Panc1 (cell line): Measurements from ENCODE around the gene HPF1. TPM values are rescaled to one million over a fixed set of nuclear protein-coding genes. Genes with fewer than 3 reads are reported as not detected.

Experiments
- ATAC-seq: fragments of 200-7000 bp; cut with Tn5 transposase; 2 replicates; pipeline ENCODE4 v1.9.1; 2020; ENCODE audit warnings: mild to moderate bottlenecking, moderate library complexity
- BruUV-seq: library from RNA; stranded (reverse); fragments of 400-500 nt; replicated peaks from 2 replicates; lab custom pipeline; 2021; lab: Mats Ljungman, UMichigan
- CTCF ChIA-PET: fragments of 300-600 bp; sonication (Branson Sonifier 250); formaldehyde crosslinking; loops from one replicate; lab custom pipeline; 2022; ENCODE audit warnings: antibody characterized with exemption; lab: Charles Lee
- POLR2A ChIA-PET: fragments of 300-600 bp; sonication (Branson Sonifier 250); formaldehyde crosslinking; loops from one replicate; lab custom pipeline; 2022; ENCODE audit warnings: antibody characterized with exemption; lab: Charles Lee
- DNase-seq: peaks from one replicate; pipeline ENCODE4 v3.0.0-alpha.2; 2010; ENCODE audit warnings: low read depth, low spot score
- H3K27ac ChIP-seq: 2 replicates; pipeline ENCODE4 v1.5.1; 2011; ENCODE audit warnings: mild to moderate bottlenecking, low read length, inconsistent platforms
- H3K27me3 ChIP-seq: fragments of 200-500 bp; sonication (Bioruptor generic); 2 replicates; pipeline ENCODE4 v1.6.0; 2014; ENCODE audit warnings: low read length, inconsistent platforms; ENCODE audit not compliant: control insufficient read depth, insufficient read depth
- H3K36me3 ChIP-seq: fragments of 200-500 bp; sonication (Bioruptor generic); 2 replicates; pipeline ENCODE4 v1.5.1; 2014; ENCODE audit warnings: inconsistent platforms, mild to moderate bottlenecking, low read length, moderate library complexity; ENCODE audit not compliant: control insufficient read depth, insufficient read depth
- H3K4me1 ChIP-seq: 2 replicates; pipeline ENCODE4 v1.5.1; 2011; ENCODE audit warnings: inconsistent platforms, mild to moderate bottlenecking, low read length, moderate library complexity; ENCODE audit not compliant: control insufficient read depth, insufficient read depth
- H3K4me3 ChIP-seq, 2 experiments: 2 replicates each; pipeline ENCODE4 v1.5.1; 2011 to 2012; ENCODE audit warnings: low read depth in 2 of 2, low read length in 2 of 2, mild to moderate bottlenecking in 2 of 2, inconsistent platforms in 1 of 2, moderate library complexity in 1 of 2
- H3K9me3 ChIP-seq: fragments of 200-500 bp; sonication (Bioruptor generic); 2 replicates; pipeline ENCODE4 v1.5.1; 2014; ENCODE audit warnings: low read depth, mild to moderate bottlenecking, inconsistent platforms, low read length, moderate library complexity; ENCODE audit not compliant: control insufficient read depth, insufficient read depth
- CTCF ChIP-seq: fragments of 450-650 bp; IDR thresholded peaks from 2 replicates; pipeline ENCODE4 v1.5.1; 2017; ENCODE audit warnings: mild to moderate bottlenecking
- POLR2AphosphoS5 ChIP-seq: IDR thresholded peaks from 2 replicates; pipeline ENCODE4 v1.6.1; 2012; ENCODE audit warnings: mild to moderate bottlenecking, low read depth, low read length, moderate library complexity
- SIN3A ChIP-seq: IDR thresholded peaks from 2 replicates; pipeline ENCODE4 v1.6.1; 2012; ENCODE audit warnings: low read depth, mild to moderate bottlenecking, low read length, moderate library complexity, borderline replicate concordance; ENCODE audit not compliant: insufficient read depth
- TCF7L2 ChIP-seq: IDR thresholded peaks from 2 replicates; pipeline ENCODE4 v1.6.1; 2011; ENCODE audit warnings: mild to moderate bottlenecking, low read depth, low read length, inconsistent platforms
- in situ Hi-C: cut with HindIII; loops from 2 replicates; pipeline ENCODE4 v1.10.0; 2016; ENCODE audit warnings: low sequenced_read_pairs, low pct_unique_long_range_greater_than_20kb
- intact Hi-C: fragments of 100-400 bp; cut with micrococcal nuclease; formaldehyde crosslinking; loops from one replicate; pipeline ENCODE4 v1.10.0; 2022; ENCODE audit not compliant: unreplicated experiment
- total RNA-seq: library from RNA; stranded (reverse); gene quantifications from one replicate; pipeline ENCODE4 v1.2.1, GENCODE V29; 2021; ENCODE audit not compliant: unreplicated experiment
- TF ChIP-seq, protein P1 (sequence below), 2 experiments: IDR thresholded peaks; 2 replicates each; pipeline ENCODE4 v1.6.1; 2011 to 2012; ENCODE audit warnings: low read depth in 2 of 2, control low read depth in 1 of 2, low read length in 1 of 2, mild to moderate bottlenecking in 1 of 2, moderate library complexity in 1 of 2; ENCODE audit not compliant: insufficient read depth in 1 of 2

Gene HPF1
- total RNA-seq, 1 experiment from 2014 or later = 21.4 TPM

DNA sequence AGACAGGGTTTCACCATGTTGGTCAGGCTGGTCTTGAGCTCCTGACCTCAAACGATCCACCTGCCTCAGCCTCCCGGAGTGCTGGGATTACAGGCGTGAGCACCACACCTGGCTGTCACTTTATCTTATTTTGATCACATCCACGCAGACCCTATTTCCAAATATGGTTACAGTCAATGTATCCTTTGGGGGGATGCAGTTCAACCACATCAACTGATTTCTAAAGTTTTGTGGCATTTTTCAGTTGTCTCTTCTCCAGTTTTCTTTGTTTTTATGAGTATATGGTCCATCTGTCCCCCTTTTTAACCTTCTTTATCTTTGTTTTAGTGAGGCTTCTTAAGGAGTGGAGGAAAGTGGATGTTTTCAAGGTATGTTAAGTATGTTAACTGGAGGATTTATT lies 4.1 kb upstream of the HPF1 start:
- ChIA-PET CTCF (no interaction called here), POLR2A (no interaction called here)
- Histone ChIP-seq H3K27me3 (no peaks in the 10 kb centered on the region), H3K36me3 (no peaks in the 10 kb centered on the region; the same call in 1 of the 2 replicates), H3K27ac (no peak overlapping the region), H3K9me3 (no peaks in the 10 kb centered on the region), H3K4me1 (no peaks in the 10 kb centered on the region), H3K4me3 (no peak overlapping the region)
- no peak for ATAC-seq
- BruUV-seq = no TSS peak
- in situ Hi-C loops = no loop called here
- intact Hi-C loops = no loop called here
- TF ChIP-seq SIN3A = no peak
- TF ChIP-seq CTCF = no peak
- no peak for TF ChIP-seq TCF7L2
- no peak for DNase-seq

DNA sequence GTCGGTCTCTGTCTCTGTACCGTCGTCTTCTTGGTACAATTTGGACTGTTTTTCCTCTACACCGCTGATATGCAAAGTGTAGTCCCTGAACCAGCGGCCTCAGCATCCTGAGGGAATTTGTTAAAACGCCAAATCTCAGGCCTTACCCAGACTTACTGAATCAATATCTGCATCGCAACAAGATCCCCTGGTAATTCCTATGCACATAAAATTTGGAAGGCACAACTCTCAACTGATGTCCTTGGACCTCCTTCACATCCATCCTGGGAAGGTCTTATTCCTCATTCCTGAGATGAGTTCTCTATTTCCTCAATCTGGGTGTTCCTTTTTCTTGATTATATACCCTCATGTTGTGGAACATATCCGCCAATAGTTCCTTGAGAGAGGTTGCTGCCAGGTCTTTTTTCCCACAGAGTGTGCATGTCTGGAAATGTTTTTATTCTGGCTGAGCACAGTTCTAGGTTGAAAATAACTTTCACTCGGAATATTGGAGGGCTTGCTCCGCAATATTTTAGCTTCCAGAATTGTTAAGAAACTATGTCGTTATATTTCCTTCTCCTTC lies 738 bp upstream of the HPF1 start:
- ChIA-PET POLR2A (no interaction called here), CTCF (no interaction called here)
- Histone ChIP-seq H3K27ac (no peak overlapping the region; the same call in 1 of the 2 replicates), H3K27me3 (no peaks in the 10 kb centered on the region), H3K4me3 (peak overlapping the region; percentile 87 to 92), H3K9me3 (no peaks in the 10 kb centered on the region), H3K4me1 (peaks cover 6% of the 10 kb centered on the region), H3K36me3 (no peaks in the 10 kb centered on the region; the same call in 1 of the 2 replicates)
- DNase-seq = no peak
- intact Hi-C loops = no loop called here
- TF ChIP-seq TCF7L2 (no peak), CTCF (no peak), POLR2AphosphoS5 (no peak), SIN3A (no peak)
- TF ChIP-seq, protein P1, sequence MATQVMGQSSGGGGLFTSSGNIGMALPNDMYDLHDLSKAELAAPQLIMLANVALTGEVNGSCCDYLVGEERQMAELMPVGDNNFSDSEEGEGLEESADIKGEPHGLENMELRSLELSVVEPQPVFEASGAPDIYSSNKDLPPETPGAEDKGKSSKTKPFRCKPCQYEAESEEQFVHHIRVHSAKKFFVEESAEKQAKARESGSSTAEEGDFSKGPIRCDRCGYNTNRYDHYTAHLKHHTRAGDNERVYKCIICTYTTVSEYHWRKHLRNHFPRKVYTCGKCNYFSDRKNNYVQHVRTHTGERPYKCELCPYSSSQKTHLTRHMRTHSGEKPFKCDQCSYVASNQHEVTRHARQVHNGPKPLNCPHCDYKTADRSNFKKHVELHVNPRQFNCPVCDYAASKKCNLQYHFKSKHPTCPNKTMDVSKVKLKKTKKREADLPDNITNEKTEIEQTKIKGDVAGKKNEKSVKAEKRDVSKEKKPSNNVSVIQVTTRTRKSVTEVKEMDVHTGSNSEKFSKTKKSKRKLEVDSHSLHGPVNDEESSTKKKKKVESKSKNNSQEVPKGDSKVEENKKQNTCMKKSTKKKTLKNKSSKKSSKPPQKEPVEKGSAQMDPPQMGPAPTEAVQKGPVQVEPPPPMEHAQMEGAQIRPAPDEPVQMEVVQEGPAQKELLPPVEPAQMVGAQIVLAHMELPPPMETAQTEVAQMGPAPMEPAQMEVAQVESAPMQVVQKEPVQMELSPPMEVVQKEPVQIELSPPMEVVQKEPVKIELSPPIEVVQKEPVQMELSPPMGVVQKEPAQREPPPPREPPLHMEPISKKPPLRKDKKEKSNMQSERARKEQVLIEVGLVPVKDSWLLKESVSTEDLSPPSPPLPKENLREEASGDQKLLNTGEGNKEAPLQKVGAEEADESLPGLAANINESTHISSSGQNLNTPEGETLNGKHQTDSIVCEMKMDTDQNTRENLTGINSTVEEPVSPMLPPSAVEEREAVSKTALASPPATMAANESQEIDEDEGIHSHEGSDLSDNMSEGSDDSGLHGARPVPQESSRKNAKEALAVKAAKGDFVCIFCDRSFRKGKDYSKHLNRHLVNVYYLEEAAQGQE (IDR thresholded peaks at IDR 0.05; ENCODE audit: insufficient read depth in 1 of 2, low read depth in 2 of 2, low read length in 1 of 2) = no peak
- in situ Hi-C loops = no loop called here
- ATAC-seq = 0 out of 2 replicates have a peak, but pooled peaks have one; percentile 5
- no TSS peak for BruUV-seq
